Fibroblast of pulmonary artery (primary cell): ENCODE results near the gene ERP44.
A peak's percentile ranks its signal among the peaks of the same experiment; 100 is the strongest.

Experiments
- DNase-seq: peaks from one replicate; pipeline ENCODE4 v3.0.0-alpha.2; 2010; ENCODE audit warnings: low read depth
- H3K4me3 ChIP-seq: replicated peaks from 2 replicates; pipeline ENCODE4 v1.5.1; 2011; ENCODE audit warnings: low read depth, mild to moderate bottlenecking, control low read depth, low read length, moderate library complexity
- CTCF ChIP-seq: IDR thresholded peaks from 2 replicates; pipeline ENCODE4 v1.5.1; 2011; ENCODE audit warnings: mild to moderate bottlenecking, control low read depth, low read length, inconsistent platforms; ENCODE audit errors: missing control alignments

ERP44 gene

DNA sequence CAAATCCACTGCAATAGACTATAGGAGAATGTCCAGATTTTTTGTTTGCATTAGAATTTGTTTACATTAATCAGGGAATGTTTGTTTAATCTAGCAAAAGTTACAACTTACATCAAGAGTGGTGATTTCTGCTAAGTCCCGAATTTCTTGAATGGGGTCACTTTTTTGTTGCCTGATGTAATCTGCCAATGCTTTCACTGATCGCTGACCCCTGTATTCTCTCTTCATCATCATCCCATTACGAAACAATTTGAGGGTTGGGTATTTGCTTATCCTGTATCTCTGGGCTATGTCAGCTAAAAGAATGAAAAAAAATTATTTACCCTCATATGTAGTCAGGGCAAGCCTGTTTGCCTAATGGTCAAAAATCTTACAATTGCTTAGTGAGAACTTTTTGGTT is 76.9 kb downstream of the ERP44 start:
- no peak for DNase-seq
- no peak overlapping the region for H3K4me3 ChIP-seq
- TF ChIP-seq CTCF, result no peak

GRCh38 chr9:100020121-100020795 is 78.5 kb downstream of the ERP44 start:
- no peak overlapping the region for H3K4me3 ChIP-seq
- peak; percentile 17 for DNase-seq
- TF ChIP-seq CTCF, result no peak

DNA sequence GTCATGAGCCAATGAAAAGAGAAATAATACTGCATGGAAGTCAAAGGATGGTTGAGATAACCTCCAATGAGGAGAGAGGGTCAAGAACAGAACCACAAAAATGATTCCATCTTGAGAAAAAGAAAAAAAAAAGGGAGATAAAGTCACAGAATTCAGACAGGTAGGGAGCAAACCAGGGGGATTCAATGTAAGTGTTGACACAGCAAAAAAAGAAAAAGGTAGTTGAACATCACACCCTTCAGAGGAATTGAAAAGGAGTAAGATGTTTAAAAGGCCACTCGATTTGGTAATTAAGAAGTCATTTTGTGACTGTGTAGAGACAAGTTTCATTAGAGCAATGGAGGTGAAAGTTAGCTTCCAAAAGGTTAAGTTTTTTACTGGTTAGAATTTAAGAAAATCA is 79.3 kb downstream of the ERP44 start:
- TF ChIP-seq CTCF, result no peak
- no peak for DNase-seq
- no peak overlapping the region for H3K4me3 ChIP-seq

DNA sequence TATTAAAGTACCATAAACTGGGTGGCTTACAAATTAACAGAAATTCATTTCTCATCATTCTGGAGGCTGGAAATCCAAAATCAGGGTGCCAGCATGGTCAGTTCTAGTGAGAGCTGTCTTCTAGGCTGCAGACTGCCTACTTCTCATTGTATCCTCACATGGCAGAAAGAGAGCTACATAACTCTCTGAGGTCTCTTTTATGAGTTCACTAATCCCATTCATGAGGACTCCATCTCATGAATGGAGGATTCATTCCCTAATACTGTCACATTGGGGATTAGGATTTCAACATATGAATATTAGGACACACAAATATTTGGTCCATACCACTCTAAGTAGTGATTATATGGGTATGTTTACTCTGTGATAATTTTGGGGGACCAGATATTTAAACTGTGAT is 84.0 kb downstream of the ERP44 start:
- no peak for DNase-seq
- no peak for TF ChIP-seq CTCF
- no peak overlapping the region for H3K4me3 ChIP-seq

- H3K4me3 ChIP-seq, result no peak overlapping the region
- no peak for DNase-seq
- TF ChIP-seq CTCF, result no peak
Measured at GRCh38 chr9:100013573-100013972, 85.2 kb downstream of the ERP44 start.

- no peak overlapping the region for H3K4me3 ChIP-seq
- TF ChIP-seq CTCF, result no peak
- no peak for DNase-seq
Measured at GRCh38 chr9:100012279-100012678, 86.5 kb downstream of the ERP44 start.

GRCh38 chr9:100011062-100011681 is 87.6 kb downstream of the ERP44 start:
- TF ChIP-seq CTCF, result peak; percentile 65
- DNase-seq, result peak; percentile 76
- H3K4me3 ChIP-seq, result no peak overlapping the region
